B cell (primary cell): Measurements from ENCODE around the gene MLEC.

Experiments
- EZH2 ChIP-seq: IDR thresholded peaks from 2 replicates; pipeline ENCODE4 v1.6.1; 2012; ENCODE audit warnings: borderline replicate concordance, low read depth, mild to moderate bottlenecking, moderate library complexity, low read length; ENCODE audit not compliant: insufficient read depth, poor library complexity, severe bottlenecking
- TF ChIP-seq, protein P1 (sequence below): fragments of 200-600 bp; IDR thresholded peaks from one replicate; pipeline ENCODE4 v1.8.0; 2022; ENCODE audit warnings: antibody characterized with exemption, mild to moderate bottlenecking

DNA sequence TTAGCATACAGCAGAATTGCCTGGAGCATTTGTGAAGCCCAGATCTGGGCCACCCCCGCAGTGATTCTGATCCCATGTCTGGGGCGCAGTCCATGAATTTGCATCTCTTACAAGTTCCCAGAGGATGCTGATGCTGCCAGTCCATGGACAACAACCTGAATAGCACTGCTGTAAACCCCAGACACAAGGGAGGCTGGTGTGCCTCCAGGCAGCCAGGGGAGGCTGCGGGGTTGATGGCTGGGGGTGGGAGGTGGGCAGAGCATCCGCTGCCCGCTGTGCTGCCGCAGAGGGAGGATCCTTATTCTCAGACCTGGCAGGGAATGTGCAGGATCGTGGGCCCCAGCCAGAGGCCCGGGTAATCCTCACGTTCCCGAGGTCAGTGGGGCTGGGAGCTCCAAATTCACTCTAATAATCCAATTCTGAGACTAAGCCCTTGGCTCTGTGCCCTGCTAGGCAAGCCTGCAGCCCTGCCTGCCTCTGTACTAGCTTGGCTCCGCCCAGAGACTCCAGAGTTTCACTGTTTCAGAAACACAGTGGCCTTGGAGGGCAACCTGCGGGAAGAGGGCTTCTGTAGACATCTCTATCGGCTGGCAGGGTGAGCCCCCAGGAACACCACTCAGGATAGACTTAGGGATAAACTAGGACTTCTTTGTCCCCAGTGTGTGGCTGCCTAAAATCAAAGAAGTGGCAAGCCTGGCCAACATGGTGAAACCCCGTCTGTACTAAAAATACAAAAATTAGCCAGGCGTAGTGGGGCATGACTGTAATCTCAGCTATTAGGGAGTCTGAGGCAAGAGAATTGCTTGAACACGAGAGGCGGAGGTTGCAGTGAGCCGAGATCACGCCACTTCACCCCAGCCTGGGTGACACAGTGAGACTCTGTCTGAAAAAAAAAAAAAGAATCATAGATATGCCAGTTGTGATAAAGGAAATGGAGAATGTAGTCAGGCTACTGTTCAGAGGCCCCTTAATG is 17.8 kb upstream of the MLEC start:
- TF ChIP-seq, protein P1, sequence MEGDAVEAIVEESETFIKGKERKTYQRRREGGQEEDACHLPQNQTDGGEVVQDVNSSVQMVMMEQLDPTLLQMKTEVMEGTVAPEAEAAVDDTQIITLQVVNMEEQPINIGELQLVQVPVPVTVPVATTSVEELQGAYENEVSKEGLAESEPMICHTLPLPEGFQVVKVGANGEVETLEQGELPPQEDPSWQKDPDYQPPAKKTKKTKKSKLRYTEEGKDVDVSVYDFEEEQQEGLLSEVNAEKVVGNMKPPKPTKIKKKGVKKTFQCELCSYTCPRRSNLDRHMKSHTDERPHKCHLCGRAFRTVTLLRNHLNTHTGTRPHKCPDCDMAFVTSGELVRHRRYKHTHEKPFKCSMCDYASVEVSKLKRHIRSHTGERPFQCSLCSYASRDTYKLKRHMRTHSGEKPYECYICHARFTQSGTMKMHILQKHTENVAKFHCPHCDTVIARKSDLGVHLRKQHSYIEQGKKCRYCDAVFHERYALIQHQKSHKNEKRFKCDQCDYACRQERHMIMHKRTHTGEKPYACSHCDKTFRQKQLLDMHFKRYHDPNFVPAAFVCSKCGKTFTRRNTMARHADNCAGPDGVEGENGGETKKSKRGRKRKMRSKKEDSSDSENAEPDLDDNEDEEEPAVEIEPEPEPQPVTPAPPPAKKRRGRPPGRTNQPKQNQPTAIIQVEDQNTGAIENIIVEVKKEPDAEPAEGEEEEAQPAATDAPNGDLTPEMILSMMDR = no peak
- TF ChIP-seq EZH2 = no peak
